GM10248 (cell line): ENCODE measurements around the gene ADAMTS13.

ENCODE experiments used
- CTCF ChIA-PET: fragments of 300-600 bp; sonication (Branson Sonifier 250); formaldehyde crosslinking; extraction: SDS; loops from one replicate; lab custom pipeline; 2021; ENCODE audit warnings: antibody characterized with exemption; lab: Yijun Ruan, JAX
- POLR2A ChIA-PET: fragments of 350-650 bp; sonication (Branson Sonifier 250); formaldehyde crosslinking; extraction: SDS; loops from one replicate; lab custom pipeline; 2020; ENCODE audit warnings: antibody characterized with exemption; lab: Yijun Ruan, JAX
- DNase-seq: peaks from one replicate; pipeline ENCODE4 v3.0.0; 2012; ENCODE audit errors: extremely low spot score
- CTCF ChIP-seq: IDR thresholded peaks from 2 replicates; pipeline ENCODE4 v1.5.1; 2012; ENCODE audit warnings: mild to moderate bottlenecking, low read depth; ENCODE audit errors: extremely low read depth, missing control alignments, control extremely low read depth

The ADAMTS13 gene

DNA sequence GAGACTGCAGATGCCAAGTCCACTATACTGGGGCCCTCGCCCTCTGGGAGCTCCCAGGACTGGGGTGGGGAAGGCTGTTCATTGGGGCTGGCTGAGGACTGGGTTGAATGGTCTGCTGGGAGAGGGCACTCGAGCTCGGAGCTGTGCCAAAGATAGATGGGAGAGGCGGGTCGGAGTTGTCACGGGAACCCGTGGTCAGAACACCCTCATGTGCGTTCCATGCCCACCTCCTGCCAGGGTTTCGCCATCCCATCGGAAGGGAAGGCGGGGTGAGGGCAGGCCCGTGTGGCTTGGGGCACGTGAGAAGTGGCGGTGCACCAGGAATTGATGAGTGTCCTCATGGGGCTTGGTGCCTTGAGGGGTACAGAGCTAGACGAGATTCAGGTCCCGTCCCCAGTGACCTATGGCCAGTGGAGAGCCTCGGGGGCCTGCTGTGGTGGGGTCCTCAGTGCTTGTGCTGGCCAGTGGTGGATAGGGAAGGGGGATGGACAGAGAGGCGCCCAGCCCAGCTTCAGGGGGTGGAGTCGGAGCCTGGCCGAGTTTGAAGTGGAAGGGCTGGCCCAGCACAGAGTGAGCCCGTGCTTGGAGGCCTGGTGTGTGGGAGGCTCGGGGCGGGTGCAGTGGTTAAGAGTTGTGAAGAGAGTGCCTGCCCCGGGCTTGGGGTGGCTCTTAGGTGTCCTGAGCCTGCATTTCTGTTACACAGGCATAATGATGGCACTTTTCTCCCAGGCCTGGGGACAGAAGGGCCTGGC lies 41.9 kb downstream of the ADAMTS13 start:
- TF ChIP-seq CTCF, result no peak
- ChIA-PET POLR2A (no interaction called here), CTCF (no interaction called here)
- no peak for DNase-seq

DNA sequence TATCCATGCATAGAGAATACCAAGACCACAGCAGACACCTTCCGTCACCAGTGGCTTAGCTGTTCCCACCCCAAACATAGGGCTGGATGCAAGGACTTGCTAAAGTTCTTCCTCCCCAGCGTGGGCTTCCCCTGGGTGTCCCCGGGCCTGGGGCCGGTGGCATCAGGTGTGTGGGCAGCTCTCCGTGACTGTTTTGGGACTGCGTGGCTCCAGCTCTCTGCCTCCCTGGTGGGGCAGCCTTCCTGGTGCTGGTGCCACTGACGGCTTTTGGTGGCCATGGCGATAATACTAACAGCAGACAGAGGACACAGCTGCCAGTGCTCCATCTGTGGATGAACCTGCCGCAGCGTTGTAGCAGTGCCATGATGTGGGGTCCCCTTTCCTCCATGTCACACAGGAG lies 42.5 kb downstream of the ADAMTS13 start:
- CTCF ChIA-PET, result no interaction called here
- DNase-seq, result no peak
- POLR2A ChIA-PET, result no interaction called here
- no peak for TF ChIP-seq CTCF

GRCh38 chr9:133465984-133466383 lies 43.8 kb downstream of the ADAMTS13 start:
- CTCF ChIA-PET, result interaction anchor here (1.3 kb wide), 1 partner anchor 52 kb away, joined by 3 read pairs; no protein-coding TSS in a partner anchor
- no peak for TF ChIP-seq CTCF
- DNase-seq, result no peak
- POLR2A ChIA-PET, result interaction anchor here (0.6 kb wide), 1 partner anchor 17 kb away, joined by 3 read pairs; no protein-coding TSS in a partner anchor

DNA sequence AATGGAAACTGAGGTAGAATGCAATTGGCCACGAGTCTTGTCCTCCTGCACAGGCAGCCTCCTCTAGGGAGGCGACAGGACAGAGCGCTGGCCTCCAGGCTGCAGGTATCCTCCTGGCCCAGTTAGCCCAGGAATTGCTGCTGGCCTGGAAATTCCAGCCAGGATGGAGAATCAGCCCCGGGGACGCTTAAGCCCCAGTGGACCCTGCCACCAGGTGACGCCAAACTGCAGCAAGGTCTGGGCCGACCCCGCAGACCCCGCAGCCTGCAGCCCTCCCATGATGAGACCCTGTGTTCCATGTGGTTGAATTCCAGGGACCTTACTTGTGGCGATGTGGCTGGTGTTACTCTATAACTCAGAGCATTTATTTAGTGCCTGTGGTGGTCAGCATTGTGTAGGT lies 44.9 kb downstream of the ADAMTS13 start:
- no peak for DNase-seq
- ChIA-PET POLR2A (no interaction called here), CTCF (interaction anchor here (2.2 kb wide), 1 partner anchor 11 kb away, joined by 6 read pairs; the partner anchor contains the start of gene SLC2A6)
- TF ChIP-seq CTCF, result no peak

GRCh38 chr9:133468374-133468773 lies 46.2 kb downstream of the ADAMTS13 start:
- no peak for DNase-seq
- no peak for TF ChIP-seq CTCF
- ChIA-PET CTCF (interaction anchor here (1.1 to 2.2 kb wide), 2 partner anchors 10 to 38 kb away, joined by 3 to 6 read pairs; partner anchors contain the start of gene SLC2A6), POLR2A (interaction anchor here (0.9 kb wide), 1 partner anchor 10 kb away, joined by 3 read pairs; the partner anchor contains the start of gene SLC2A6)

GRCh38 chr9:133468777-133469421 lies 46.7 kb downstream of the ADAMTS13 start:
- POLR2A ChIA-PET, result interaction anchor here (0.9 kb wide), 1 partner anchor 10 kb away, joined by 3 read pairs; the partner anchor contains the start of gene SLC2A6

More at GRCh38 chr9:133468777-133469421, 46.7 kb downstream of the ADAMTS13 start:
- no peak for DNase-seq
- CTCF ChIA-PET, result interaction anchor here (1.1 to 2.2 kb wide), 2 partner anchors 9 to 39 kb away, joined by 3 to 6 read pairs; partner anchors contain the start of gene SLC2A6
- no peak for TF ChIP-seq CTCF
